PFSK-1 (cell line): ENCODE data around the gene MYBBP1A.

Experiments used
- FOXP2 ChIP-seq: optimal IDR thresholded peaks from 2 replicates; pipeline ENCODE3; 2011; ENCODE audit warnings: borderline replicate concordance, control low read depth, inconsistent platforms; ENCODE audit not compliant: insufficient read depth; ENCODE audit errors: extremely low read length, extremely low read depth
- POLR2AphosphoS5 ChIP-seq: IDR thresholded peaks from 2 replicates; pipeline ENCODE4 v1.6.1; 2012; ENCODE audit warnings: low read depth, mild to moderate bottlenecking, control low read depth, low read length, moderate library complexity
- SIN3A ChIP-seq: IDR thresholded peaks from 2 replicates; pipeline ENCODE4 v1.6.1; 2012; ENCODE audit warnings: mild to moderate bottlenecking, low read length, moderate library complexity, borderline replicate concordance; ENCODE audit not compliant: insufficient read depth
- TAF1 ChIP-seq: IDR thresholded peaks from 2 replicates; pipeline ENCODE4 v1.6.1; 2012; ENCODE audit warnings: low read length, control low read depth, borderline replicate concordance; ENCODE audit not compliant: insufficient read depth
- TF ChIP-seq, protein P1 (sequence below), 2 experiments: IDR thresholded peaks; 2 replicates each; pipeline versions ENCODE4 v1.6.1 to v1.8.0; 2011 to 2012; ENCODE audit warnings: low read depth in 2 of 2, low read length in 2 of 2, control low read depth in 1 of 2, inconsistent platforms in 1 of 2, mild to moderate bottlenecking in 1 of 2, moderate library complexity in 1 of 2; ENCODE audit not compliant: insufficient read depth in 1 of 2

Gene MYBBP1A

DNA sequence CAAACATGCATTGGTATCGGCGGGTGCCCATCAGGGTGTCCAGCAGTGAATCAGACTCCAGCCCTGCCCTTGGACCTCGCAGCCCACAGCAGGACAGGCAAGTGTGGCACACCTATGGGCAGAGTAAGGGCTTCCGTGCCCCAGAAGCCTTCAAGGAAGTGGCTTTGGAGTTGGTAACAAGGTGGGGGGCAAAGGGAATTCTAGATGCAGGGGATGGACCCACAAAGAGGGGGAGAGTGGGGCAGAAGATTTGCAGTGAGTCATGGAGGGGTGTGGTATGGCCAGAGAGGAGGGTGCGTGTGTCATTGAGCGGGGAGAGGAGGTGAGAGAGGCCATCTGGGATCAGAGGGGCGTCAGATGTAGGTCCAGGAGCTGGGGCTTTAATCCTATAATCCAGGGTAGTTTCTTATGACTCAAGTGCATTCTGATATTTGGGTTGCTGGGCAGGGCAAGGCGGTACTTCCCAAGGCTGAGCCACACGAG, 65.0 kb downstream of the MYBBP1A start:
- TF ChIP-seq FOXP2: no peak
- TF ChIP-seq, protein P1, sequence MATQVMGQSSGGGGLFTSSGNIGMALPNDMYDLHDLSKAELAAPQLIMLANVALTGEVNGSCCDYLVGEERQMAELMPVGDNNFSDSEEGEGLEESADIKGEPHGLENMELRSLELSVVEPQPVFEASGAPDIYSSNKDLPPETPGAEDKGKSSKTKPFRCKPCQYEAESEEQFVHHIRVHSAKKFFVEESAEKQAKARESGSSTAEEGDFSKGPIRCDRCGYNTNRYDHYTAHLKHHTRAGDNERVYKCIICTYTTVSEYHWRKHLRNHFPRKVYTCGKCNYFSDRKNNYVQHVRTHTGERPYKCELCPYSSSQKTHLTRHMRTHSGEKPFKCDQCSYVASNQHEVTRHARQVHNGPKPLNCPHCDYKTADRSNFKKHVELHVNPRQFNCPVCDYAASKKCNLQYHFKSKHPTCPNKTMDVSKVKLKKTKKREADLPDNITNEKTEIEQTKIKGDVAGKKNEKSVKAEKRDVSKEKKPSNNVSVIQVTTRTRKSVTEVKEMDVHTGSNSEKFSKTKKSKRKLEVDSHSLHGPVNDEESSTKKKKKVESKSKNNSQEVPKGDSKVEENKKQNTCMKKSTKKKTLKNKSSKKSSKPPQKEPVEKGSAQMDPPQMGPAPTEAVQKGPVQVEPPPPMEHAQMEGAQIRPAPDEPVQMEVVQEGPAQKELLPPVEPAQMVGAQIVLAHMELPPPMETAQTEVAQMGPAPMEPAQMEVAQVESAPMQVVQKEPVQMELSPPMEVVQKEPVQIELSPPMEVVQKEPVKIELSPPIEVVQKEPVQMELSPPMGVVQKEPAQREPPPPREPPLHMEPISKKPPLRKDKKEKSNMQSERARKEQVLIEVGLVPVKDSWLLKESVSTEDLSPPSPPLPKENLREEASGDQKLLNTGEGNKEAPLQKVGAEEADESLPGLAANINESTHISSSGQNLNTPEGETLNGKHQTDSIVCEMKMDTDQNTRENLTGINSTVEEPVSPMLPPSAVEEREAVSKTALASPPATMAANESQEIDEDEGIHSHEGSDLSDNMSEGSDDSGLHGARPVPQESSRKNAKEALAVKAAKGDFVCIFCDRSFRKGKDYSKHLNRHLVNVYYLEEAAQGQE (IDR thresholded peaks at IDR 0.05; ENCODE audit: insufficient read depth in 1 of 2, low read depth in 2 of 2, low read length in 2 of 2): no peak
- TF ChIP-seq TAF1: no peak
- TF ChIP-seq POLR2AphosphoS5: no peak
- TF ChIP-seq SIN3A: no peak

DNA sequence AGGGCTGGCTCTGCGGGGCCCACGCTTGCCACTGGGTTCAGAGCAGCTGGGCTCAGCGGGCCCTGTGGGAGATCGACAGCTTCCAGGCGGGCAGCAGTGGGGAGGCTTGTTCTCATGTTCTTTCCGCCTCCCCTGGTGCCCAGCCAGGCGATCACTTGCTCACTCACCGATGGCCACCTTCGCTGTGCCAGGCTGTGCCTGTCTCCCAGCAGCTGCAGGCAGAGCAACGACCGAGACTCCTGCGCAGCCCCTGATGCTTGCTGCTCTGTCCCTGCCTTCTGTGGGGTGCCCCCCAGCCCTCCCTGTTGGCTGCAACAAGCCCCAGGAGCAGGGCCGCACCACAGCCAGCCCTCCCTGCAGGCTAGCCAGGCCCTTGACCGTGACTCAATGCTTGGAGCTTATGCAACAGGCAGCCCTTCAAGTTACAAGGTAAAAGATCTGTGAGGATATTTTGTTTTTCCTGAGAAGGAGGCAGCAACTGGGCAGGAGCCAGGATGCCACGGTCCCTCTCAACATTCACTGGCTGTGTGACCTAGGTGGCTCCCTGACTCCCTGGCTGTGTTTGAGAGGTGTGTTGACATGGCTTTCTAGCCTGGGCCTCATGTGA, 66.1 kb downstream of the MYBBP1A start:
- TF ChIP-seq POLR2AphosphoS5 (no peak), SIN3A (no peak), FOXP2 (no peak), TAF1 (no peak)
- TF ChIP-seq, protein P1 (IDR thresholded peaks at IDR 0.05; ENCODE audit: insufficient read depth in 1 of 2, low read depth in 2 of 2, low read length in 2 of 2): no peak
